OCI-LY3 (cell line): ENCODE measurements around the gene REEP2.

Experiments
- EZH2phosphoT487 ChIP-seq: fragments of 200-600 bp; shearing (Covaris generic); IDR thresholded peaks from 2 replicates; pipeline ENCODE4 v1.6.1; 2018; ENCODE audit warnings: antibody characterized with exemption, mixed run types, low read depth
- TF ChIP-seq, protein P1 (sequence below): fragments of 200-600, 300-600 bp; sonication (generic); IDR thresholded peaks from 2 replicates; pipeline ENCODE4 v1.5.1; 2014; ENCODE audit warnings: antibody characterized with exemption, low read length, low read depth

DNA sequence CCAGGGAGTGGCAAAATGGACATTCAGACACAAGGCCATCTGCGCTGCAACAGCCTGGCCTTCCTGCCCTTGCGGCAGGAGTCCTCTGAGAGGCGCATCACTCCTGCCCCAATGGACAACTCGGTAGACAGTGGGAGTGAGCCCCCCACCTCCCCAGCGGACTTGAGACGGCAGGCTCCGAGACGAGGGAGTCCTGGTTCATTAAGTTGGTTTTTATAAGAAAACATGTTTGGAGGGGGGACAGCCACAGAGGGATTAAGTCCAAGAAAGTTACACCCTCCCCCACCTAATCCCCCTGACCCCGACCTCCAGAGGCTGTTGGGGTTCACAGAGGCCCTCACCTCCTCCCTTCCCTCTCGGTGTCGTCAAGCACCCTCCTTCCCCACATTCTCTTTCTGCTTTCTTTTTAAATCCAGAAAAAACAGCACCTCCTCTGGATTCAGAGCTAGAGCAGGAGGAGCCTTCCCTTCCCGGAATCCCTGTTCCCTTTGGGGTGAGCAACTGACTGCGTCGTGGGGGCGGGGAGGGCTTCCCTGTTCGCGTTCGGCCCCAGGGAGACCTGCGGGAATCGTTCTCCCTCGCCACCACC, 24.7 kb downstream of the REEP2 start:
- TF ChIP-seq, protein P1, sequence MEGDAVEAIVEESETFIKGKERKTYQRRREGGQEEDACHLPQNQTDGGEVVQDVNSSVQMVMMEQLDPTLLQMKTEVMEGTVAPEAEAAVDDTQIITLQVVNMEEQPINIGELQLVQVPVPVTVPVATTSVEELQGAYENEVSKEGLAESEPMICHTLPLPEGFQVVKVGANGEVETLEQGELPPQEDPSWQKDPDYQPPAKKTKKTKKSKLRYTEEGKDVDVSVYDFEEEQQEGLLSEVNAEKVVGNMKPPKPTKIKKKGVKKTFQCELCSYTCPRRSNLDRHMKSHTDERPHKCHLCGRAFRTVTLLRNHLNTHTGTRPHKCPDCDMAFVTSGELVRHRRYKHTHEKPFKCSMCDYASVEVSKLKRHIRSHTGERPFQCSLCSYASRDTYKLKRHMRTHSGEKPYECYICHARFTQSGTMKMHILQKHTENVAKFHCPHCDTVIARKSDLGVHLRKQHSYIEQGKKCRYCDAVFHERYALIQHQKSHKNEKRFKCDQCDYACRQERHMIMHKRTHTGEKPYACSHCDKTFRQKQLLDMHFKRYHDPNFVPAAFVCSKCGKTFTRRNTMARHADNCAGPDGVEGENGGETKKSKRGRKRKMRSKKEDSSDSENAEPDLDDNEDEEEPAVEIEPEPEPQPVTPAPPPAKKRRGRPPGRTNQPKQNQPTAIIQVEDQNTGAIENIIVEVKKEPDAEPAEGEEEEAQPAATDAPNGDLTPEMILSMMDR = no peak
- no peak for TF ChIP-seq EZH2phosphoT487
